ENCODE results near the gene ITGA8. TPM values are rescaled to one million over a fixed set of nuclear protein-coding genes. Genes with fewer than 3 reads are reported as not detected.

ITGA8 gene
- total RNA-seq, 4 donors from 2014 or later: 9.4 to 64.8 (median 28.1) TPM

DNA sequence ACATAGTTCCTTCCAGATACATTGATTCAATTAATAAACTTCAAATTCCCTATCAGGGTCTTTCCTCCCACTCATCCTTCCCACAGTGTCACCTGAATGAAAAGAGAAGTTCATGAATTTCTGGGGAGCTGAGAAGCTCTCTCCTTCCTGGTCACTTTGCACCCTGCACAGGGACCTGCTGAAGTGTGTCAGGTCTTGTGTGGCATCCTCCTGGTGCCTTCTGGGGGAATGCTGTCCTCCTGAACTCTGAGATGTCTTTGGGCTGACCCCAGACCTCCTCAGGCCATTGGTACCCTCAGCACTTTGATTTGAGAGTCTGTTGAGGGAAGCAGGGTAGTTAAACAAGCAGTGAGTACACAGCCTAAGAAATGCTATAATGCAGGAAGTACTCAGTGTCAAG is 39.5 kb upstream of the ITGA8 start:
- DNase-seq: no peak
- H3K4me1 ChIP-seq: no peaks in the 10 kb centered on the region
- H3K36me3 ChIP-seq: no peaks in the 10 kb centered on the region
- H3K27ac ChIP-seq: no peak overlapping the region
- intact Hi-C loops (cut with DNase I; ENCODE audit: low total_unique reads): no loop called here
- no peaks in the 10 kb centered on the region for H3K9me3 ChIP-seq
- no peak overlapping the region for H3K4me3 ChIP-seq
- H3K27me3 ChIP-seq: no peaks in the 10 kb centered on the region
- TF ChIP-seq, protein P1, sequence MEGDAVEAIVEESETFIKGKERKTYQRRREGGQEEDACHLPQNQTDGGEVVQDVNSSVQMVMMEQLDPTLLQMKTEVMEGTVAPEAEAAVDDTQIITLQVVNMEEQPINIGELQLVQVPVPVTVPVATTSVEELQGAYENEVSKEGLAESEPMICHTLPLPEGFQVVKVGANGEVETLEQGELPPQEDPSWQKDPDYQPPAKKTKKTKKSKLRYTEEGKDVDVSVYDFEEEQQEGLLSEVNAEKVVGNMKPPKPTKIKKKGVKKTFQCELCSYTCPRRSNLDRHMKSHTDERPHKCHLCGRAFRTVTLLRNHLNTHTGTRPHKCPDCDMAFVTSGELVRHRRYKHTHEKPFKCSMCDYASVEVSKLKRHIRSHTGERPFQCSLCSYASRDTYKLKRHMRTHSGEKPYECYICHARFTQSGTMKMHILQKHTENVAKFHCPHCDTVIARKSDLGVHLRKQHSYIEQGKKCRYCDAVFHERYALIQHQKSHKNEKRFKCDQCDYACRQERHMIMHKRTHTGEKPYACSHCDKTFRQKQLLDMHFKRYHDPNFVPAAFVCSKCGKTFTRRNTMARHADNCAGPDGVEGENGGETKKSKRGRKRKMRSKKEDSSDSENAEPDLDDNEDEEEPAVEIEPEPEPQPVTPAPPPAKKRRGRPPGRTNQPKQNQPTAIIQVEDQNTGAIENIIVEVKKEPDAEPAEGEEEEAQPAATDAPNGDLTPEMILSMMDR (IDR thresholded peaks at IDR 0.05): no peak
- no peak for TF ChIP-seq POLR2A (IDR thresholded peaks at IDR 0.05)

- H3K4me3 ChIP-seq: no peak overlapping the region
- H3K36me3 ChIP-seq: no peaks in the 10 kb centered on the region
- no peaks in the 10 kb centered on the region for H3K4me1 ChIP-seq
- TF ChIP-seq, protein P1 (IDR thresholded peaks at IDR 0.05): no peak
- no peak for TF ChIP-seq POLR2A (IDR thresholded peaks at IDR 0.05)
- DNase-seq: no peak
- intact Hi-C loops (cut with DNase I; ENCODE audit: low total_unique reads): no loop called here
- no peak overlapping the region for H3K27ac ChIP-seq
- H3K27me3 ChIP-seq: no peaks in the 10 kb centered on the region
- H3K9me3 ChIP-seq: no peaks in the 10 kb centered on the region
Observed at GRCh38 chr10:15758618-15759017, 38.9 kb upstream of the ITGA8 start.

- Histone ChIP-seq H3K4me3 (no peak overlapping the region), H3K36me3 (no peaks in the 10 kb centered on the region), H3K27ac (no peak overlapping the region), H3K4me1 (no peaks in the 10 kb centered on the region), H3K27me3 (no peaks in the 10 kb centered on the region), H3K9me3 (no peaks in the 10 kb centered on the region)
- no peak for DNase-seq
- TF ChIP-seq, protein P1 (IDR thresholded peaks at IDR 0.05): no peak
- no peak for TF ChIP-seq POLR2A (IDR thresholded peaks at IDR 0.05)
- intact Hi-C loops (cut with DNase I; ENCODE audit: low total_unique reads): no loop called here
Observed at GRCh38 chr10:15754937-15755336, 35.2 kb upstream of the ITGA8 start.

DNA sequence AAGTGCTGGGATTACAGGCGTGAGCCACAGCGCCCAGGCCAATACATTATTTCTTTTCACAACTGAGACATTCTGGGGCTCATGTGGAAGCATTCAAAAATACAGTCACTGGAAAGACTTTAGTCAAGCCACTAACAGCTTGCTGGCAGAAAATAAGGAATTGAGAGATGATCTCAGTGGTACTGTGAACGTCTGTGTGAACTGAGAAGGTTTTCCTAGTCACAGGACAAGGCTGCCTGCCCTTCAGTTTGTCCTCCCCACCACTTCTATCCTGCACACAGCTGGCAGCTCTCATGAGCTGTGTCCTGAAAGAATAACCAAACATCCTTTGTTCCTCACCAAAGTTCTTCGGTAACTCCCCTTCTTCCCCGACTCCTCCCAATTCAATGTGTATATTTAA is 31.3 kb upstream of the ITGA8 start:
- no peak overlapping the region for H3K4me3 ChIP-seq
- H3K36me3 ChIP-seq: no peaks in the 10 kb centered on the region
- TF ChIP-seq, protein P1 (IDR thresholded peaks at IDR 0.05): no peak
- no peak for TF ChIP-seq POLR2A (IDR thresholded peaks at IDR 0.05)
- intact Hi-C loops (cut with DNase I; ENCODE audit: low total_unique reads): no loop called here
- H3K27ac ChIP-seq: no peak overlapping the region
- no peaks in the 10 kb centered on the region for H3K9me3 ChIP-seq
- DNase-seq: no peak
- H3K4me1 ChIP-seq: no peaks in the 10 kb centered on the region
- H3K27me3 ChIP-seq: no peaks in the 10 kb centered on the region

DNA sequence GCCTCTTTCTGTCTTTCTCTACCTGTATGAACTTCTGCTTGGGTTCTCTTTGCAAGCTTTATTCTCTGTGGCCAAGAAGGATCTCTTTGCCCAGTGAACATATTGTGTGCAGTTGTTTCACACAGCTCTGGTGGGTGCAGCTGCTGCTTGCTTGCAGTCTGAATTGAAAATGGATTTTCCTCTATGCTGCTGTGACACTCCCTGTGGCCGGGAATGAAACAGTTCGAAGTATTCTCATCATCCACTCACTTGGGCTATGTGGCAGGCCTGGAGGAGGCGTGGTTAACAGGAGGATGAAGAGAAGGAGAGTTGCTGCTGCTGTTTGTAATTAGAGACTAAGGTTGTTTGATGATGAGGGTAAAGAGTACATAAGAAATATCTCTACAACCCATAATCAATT is 28.4 kb upstream of the ITGA8 start:
- Histone ChIP-seq H3K36me3 (no peaks in the 10 kb centered on the region), H3K27me3 (no peaks in the 10 kb centered on the region), H3K9me3 (no peaks in the 10 kb centered on the region), H3K4me1 (peaks cover 0 to 4% of the 10 kb centered on the region in 2 donors), H3K27ac (no peak overlapping the region), H3K4me3 (no peak overlapping the region)
- TF ChIP-seq, protein P1 (IDR thresholded peaks at IDR 0.05): no peak
- TF ChIP-seq POLR2A (IDR thresholded peaks at IDR 0.05): no peak
- intact Hi-C loops (cut with DNase I; ENCODE audit: low total_unique reads): no loop called here
- DNase-seq: no peak
